ENCODE results near the gene CNN2.

The CNN2 gene

DNA sequence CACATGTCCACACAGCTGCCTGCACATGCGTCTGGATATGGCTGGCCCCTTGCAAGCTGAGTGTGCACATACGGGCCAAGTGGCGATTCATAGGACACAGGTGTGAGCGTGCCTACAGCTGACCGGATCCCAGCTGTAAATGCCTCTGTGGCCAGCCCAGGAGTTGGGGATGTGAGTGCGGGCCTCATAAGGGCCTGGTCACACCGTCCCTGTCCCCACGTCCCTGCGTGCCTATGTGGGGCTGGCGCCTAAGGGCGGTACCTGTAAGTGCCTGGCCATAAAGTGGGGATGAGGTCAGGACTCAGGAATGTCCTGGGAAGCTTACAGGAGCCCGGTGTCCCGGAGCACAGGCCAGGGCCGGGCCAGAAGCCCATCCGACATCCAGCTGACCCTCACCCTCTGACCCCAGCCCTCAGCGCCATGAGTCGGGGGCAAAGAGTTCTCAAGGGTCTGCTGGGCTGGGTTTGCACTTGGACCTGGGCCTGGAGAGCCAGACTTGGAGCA is 39.2 kb downstream of the CNN2 start:
- no peak for DNase-seq (ENCODE audit: low spot score)

DNA sequence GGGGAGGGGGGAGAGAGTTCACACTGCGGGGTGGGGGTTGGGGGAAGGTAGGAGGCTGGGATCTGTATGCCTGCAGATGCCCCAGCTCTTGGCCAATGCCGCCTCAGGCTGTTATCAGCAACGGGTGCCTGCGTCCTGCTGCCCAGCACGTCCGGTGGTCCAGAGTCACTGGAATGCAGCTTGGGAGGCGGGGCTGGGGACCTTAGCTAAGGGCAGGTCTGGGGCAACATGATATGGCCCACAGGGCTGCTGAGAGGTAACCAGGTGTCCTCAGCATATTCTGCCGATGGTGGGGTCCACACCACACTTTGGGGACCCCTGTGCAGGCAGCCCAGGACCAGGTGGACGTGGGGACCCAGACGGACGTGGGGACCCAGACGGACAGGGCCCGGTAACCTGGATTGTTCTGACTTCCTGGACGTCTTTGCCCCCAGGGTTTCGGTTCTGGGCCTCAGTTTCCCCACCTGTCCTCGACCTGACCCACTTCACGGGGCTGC is 39.9 kb downstream of the CNN2 start:
- DNase-seq (ENCODE audit: low spot score) = no peak

DNA sequence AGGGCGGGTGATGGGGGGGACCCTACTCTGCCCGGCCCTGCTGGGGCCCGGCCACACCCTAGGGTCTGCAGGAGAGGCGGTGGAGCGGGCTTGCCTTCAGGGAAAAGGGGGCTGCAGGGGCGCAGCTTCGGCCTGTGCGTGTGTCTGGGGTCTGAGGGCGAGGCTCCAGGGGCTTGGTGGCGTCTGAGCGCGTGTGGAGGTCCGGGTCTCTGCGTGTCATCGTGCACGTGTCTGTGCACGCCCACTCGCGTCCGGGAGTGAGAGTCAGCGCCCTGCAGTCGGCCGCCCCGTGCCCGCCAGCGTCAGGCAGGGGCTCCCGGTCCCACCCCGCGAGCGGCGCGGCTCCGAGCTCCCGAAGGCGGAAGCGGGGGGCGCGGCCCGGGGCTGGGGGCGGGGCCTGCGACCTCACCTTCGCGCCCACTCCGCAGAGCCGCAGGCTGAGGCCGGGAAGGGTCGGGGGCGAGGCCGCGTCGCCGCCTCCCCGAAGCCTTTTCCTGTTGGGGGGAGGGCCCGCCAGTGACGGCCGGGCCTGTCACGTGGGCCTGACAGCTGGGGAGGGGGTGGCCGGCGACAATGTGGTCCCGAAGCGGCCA is 40.4 kb downstream of the CNN2 start, which contains the start of gene ARHGAP45:
TSS of gene ARHGAP45 (plus strand) at position 420 of the 593 bp plus-strand sequence. CDS start 239 bp downstream, outside the sequence.
- no peak for DNase-seq (ENCODE audit: low spot score)

DNA sequence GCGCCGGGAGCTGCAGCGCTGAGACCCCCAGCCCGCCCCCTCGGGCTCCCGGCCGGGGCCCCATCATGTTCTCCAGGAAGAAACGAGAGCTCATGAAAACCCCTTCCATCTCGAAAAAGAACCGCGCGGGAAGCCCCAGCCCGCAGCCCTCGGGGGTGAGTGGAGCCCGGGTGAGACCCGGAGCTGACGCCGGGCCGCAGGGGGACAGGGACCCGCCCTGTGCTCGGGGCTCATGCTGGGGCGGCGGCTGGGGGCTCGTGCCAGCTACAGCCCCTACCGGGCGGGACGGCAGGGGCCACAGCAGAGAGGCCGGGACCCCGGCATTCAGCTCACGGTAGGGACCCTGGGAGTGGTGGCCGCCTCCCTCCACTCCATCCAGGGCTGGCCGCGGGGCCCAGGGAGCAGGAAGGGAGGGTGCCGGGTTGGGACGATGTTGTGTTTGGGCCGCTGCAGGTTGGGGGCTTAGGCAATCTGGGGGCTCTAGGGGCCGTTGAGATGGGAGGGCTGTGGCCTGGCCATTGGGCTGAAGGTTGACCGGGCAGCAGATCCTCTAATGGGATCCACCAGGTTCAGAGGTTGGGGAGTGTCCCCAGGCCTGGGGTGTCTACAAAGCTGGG is 41.0 kb downstream of the CNN2 start:
- no peak for DNase-seq (ENCODE audit: low spot score)

DNA sequence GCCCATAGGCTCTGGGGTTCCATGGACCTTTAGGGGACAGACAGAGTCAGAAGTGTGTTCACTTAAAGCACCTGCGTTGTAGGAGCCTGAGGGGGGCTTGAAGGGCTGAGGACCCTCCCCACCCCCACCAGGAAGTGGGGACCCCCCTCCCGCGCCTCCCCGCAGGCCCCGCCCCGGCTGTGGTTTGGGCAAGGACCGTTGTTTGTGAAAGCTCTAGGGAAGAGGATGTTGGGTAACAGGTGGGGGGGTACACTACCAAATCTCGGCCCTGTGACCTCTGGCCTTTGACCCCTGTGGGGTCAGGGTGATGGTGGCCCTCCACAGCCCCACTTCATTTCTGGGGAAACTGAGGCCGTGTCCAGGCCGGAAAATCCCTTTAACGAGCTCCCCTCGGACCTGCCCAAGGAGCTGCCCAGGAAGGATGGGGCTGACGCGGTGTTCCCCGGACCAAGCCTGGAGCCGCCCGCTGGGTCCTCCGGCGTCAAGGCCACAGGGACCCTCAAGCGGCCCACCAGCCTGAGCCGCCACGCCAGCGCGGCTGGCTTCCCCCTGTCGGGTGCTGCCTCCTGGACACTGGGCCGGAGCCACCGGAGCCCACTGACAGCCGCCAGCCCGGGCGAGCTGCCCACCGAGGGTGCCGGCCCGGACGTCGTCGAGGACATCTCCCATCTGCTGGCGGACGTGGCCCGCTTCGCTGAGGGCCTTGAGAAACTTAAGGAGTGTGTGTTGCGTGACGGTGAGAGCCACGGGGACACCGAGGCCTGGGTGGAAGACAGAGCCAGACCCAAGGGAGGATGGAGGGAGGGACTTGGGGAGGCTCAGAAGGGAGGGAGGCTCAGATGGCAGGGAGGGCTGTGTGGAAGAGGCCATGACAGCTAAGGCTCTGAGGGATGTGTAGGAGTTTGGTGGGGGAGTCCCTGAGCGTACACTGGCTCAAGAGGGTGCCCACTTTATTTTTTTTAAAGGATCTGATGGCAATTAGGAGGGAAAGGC is 41.9 kb downstream of the CNN2 start:
- DNase-seq (ENCODE audit: low spot score) = no peak

DNA sequence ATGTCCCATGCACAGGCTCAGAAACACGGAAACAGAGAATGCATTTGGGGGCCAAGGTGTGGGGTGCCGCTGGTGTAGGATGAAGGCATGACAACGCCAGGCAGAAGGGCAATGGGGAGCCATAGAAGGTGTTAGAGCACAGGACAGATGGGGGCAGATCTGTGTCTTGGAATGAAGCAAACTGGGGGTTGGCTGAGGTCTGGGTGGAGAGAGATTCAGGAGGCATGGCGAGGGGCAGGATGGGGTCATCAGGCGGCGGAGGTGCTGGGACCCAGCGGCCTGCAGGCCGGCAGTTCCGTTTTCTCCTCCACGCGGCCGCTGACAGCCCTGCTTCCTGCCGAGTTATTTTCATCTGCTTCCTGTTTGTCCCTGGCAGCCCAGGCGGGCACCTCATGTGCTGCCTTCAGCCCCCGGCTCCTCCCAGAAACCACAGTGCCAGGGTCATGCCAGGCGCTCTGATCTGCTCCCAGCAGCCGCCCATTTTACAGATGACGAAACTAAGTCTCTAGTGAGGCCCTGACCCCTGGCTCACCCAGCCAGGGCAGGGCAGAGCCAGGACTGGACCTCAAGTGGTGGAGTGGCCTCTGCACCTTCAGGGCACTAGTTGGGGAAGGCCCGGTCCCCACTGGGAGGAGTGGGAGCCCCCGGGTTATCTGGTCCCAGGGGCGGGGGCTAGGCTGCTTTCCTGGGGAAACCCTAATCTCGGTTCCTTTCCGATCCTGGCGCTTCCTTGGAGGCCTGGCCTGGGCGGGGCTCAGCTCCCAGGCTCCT is 42.8 kb downstream of the CNN2 start:
- DNase-seq (ENCODE audit: low spot score) = no peak

DNA sequence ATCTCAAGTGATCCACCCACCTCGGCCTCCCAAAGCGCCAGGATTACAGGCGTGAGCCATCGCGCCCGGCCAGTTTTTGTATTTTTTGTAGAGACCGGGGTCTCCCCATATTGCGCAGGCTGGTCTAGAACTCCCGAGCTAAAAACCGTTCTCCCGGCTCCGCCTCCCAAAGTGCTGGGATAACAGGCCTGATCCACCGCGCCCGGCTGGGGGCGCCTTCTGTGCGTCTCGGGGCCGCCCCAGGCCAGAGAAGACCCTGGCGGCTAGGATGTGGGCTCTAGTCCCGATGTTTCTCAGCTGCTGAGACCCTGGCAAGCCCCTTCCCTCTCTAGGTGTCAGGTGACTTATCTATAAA is 44.1 kb downstream of the CNN2 start:
- DNase-seq (ENCODE audit: low spot score) = no peak

DNA sequence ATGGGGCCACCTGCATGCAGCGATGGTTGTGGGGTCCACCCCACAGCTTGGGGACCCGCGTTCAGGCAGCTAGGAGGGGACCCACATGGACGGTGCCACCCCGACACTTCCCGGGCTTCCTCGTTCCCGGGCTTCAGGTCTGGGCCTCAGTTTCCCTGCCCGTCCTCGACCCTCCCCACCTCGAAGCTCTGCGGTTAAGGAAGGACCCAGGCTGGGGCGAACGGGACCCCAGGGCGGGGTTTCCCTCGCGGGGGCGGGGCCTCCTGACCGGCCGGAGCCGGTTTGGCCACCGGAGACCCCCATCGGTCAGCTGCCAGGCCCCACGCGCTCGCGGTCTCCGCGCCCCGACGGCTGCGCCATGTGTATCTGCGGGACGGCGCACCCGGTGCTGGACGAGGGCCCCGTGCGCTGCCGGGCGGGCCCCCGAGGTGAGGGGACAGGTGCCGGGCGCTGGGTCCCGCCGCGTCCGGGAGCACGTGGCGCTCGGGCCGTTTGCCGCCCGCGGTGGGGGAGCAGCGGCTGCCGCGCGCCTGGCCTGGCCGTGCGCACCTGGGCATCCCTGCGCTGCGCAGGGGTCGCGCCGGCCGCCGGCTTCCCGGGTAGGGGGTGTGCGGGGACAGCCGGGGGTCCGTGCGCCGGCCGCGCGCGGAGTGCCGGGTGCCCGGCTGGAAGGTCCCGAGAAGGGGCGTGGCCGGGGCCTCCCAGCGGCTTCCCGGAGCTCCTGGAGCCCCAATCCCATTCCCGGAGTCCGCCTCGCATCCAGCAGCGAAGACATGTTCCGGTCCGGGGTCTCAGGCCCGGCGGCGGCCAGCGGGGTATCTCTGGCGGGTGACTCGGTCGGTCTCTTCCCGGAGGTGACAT is 44.8 kb downstream of the CNN2 start:
- DNase-seq (ENCODE audit: low spot score) = no peak

DNA sequence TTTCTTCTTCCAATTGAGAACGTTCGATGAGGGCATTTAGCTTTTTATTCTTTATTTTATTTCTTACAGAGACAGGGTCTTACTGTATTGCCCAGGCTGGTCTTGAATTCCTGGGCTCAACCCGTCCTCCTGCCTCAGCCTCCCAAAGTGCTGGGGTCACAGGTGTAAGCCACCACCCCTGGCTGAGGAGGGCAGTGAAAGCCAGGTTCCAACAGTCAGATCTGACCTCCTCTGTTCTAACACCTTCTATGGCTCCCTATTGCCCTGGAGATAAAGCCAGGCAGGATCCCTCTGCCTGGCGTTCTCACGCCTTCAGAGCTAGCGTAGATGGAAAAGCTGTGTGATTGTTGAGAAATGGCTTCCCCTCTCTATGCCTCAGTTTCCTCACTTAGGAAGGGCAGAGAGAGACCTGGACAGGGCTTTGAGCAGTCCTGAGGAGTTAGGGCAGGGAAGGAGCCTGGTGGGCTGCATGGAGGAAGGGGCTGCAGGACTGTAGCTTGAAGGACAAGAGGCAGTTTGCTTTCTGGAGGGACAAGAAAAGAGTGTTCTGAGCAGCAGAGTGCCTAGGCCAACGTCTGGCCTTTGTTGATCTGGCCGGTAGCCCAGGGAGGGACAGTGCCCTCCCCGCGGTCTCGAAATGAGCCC is 46.1 kb downstream of the CNN2 start:
- DNase-seq (ENCODE audit: low spot score) = no peak

DNA sequence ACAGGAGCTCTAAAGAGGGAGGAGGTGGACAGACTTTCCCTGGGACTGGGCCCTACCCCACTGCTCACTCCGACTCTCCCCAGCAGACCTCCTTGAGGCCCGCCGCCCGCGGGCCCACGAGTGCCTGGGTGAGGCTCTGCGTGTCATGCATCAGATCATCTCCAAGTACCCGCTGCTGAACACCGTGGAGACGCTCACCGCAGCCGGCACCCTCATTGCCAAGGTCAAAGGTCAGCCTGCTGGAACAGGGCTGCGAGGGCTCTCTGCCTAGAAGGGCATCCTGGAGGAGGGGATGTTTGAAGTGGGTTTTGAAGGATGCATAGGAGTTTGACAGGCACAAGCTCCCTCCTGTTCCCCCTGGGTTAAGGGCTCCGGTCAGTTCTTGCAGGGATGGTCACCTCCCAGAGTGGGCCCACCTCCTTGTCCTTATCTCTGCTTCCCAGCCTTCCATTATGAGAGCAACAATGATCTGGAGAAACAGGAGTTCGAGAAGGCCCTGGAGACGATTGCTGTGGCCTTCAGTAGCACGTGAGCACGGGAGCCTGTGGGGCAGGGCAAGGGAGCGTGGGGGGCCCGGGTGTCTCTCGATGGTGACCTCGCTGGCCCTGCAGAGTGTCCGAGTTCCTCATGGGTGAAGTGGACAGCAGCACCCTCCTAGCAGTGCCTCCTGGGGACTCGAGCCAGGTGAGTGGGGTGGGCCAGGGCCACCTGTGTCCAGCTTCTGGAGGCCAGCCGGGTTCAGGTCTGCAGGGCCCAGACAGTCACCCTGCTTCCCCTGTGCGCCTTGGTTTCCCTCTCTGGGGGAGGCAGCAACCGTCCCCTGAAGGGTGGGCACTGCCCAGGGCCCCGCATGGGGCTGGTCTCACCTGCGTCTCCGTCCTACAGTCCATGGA is 46.9 kb downstream of the CNN2 start:
- no peak for DNase-seq (ENCODE audit: low spot score)

DNA sequence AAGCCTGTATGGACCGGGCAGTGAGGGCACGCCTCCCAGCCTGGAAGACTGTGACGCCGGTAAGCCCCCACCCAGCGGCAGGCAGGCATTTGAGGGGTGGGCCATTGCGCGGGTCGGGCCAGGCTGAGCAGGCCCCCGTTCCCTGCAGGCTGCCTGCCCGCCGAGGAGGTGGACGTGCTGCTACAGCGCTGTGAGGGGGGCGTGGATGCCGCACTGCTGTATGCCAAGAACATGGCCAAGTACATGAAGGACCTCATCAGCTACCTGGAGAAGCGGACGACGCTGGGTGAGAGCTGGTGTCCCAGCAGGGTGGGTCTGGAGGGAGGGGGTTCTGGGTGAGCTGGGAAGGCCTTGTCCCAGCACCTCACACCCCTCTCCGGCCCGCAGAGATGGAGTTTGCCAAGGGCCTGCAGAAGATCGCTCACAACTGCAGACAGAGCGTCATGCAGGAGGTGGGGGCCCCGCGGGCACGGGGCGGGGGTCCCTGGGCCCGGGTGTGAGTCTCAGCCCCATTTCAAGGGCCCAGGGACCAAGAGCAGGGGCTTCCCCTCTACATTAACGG is 47.6 kb downstream of the CNN2 start:
- no peak for DNase-seq (ENCODE audit: low spot score)

DNA sequence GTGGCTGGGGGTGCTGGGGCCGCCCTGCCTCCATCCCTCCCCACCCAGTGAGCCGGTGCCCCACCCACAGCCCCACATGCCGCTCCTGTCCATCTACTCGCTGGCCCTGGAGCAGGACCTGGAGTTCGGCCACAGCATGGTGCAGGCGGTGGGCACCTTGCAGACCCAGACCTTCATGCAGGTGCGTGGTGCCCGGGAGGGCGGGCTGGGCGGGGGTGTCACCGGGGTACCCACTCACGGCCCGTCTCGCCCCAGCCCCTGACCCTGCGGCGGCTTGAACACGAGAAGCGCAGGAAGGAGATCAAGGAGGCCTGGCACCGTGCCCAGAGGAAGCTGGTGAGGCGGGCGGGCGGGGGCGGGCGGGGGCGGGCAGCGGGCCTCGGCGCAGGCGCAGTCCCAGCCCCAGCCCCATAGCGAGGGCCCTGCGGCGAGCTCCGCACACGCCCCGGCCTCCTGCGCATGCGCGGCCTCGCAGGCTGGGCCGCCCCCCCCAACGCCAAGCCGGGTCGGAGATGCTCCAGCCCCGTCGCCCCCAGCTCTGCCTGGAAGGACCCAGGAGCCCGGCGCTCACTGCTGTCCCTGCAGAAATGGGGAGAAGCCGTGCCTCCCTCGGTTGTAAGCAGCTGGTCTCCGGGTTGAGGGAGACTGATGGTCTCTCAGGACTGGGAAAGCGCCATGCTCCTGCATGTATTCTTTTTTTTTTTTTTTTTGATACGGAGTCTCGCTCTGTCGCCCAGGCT is 48.3 kb downstream of the CNN2 start:
- DNase-seq (ENCODE audit: low spot score) = peak; percentile 92

DNA sequence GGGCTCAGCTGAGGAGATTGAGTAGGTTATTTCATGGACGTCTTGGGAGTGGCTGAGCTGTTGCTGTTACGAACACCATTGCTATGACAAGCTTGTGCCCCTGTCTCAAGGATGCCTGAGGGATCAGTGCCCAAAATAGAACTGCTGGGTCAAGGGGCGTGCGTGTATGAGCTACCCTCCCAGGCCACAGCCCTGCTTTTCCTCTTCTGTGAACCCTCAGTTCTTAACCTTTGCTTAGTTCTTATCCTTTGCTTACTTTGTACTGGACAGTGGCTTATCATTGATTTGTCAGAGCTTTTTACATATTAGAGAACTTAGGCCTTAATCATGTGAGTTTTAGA is 49.6 kb downstream of the CNN2 start:
- no peak for DNase-seq (ENCODE audit: low spot score)

DNA sequence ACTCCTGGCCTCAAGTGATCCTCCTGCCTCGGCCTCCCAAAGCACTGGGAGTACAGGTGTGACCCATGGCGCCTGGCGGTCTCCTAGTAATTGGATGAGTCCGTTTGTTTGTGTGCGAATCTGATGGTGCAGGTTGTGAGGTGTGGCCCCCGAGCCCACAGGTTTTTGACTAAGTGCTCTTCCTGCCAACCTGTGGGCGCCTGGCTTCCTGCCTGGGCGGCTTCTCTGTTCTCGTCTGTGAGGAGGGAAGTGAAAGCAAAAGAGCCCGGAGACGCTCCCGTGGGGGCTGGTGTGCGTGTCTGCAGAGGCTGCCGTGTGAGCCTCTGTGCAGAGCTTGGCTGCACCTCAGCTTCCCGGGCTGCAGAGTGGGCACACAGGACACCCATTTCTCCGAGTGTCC is 50.5 kb downstream of the CNN2 start:
- no peak for DNase-seq (ENCODE audit: low spot score)

DNA sequence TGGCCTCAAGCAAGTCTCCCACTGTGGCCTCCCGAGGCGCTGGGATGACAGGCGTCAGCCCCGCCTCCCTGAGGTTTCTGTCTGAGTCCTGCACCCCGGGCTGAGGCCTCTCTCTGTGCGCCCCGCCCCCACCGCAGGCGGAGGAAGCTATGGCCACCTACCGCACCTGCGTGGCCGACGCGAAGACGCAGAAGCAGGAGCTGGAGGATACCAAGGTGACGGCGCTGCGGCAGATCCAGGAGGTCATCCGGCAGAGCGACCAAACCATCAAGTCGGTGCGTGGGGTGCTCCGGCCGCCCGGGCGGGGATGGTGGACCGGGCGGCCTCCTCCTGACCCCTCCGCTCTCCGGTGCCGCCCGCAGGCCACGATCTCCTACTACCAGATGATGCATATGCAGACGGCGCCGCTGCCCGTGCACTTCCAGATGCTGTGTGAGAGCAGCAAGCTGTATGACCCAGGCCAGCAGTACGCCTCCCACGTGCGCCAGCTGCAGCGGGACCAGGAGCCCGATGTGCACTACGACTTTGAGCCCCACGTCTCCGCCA is 53.2 kb downstream of the CNN2 start:
- DNase-seq (ENCODE audit: low spot score) = no peak

DNA sequence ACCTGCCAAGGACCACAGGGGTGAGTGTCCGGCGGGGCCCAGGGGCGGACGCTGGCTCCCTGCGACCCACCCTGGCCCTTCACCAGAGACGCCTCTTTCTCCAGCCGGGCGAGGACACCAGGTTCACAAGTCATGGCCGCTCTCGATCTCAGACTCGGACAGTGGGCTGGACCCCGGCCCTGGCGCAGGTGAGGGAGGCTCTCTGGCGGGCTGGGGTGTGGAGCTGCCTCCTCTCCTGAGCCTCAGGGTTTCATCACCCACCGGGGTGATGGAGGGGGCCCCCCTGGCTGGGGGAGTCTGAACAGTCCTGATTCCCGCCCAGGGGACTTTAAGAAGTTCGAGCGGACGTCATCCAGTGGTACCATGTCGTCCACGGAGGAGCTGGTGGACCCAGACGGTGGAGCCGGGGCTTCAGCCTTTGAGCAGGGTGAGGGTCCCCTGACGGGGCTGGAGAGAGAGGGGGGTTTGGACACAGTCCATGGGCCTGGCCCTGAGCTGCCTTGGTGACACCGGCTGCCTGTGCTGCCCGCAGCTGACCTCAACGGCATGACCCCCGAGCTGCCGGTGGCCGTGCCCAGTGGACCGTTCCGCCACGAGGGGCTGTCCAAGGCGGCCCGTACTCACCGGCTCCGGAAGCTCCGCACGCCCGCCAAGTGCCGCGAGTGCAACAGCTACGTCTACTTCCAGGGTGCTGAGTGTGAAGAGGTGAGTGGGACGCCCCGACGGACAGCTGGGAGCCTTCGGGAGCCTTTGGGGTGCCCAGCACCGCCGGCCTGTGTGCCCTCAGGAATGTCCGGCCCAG is 54.2 kb downstream of the CNN2 start:
- no peak for DNase-seq (ENCODE audit: low spot score)

Data from COLO829 (cell line).